ENCODE measurements around the gene AANAT.

AANAT gene

DNA sequence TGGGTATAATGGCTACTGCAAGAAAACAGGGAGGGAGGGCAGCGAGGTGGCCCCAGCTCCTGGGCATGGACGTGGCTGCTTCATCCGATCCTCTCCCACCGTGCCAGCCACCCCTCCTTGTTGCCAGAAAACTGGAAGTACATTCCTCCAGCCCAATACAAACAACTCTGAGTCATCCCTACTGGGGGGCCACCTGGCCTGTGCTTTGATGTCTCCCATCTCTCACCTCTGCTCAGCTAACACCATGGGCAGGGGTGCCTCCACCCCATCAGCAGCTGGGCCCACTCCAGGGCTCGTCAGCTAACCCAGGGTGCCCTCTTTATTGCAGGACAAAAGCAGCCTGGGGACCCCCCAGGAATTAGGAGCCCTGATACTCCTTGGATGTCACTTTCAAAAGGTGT lies 31.9 kb downstream of the AANAT start:
- no peak for DNase-seq (ENCODE audit: low read depth)
- TF ChIP-seq, protein P1, sequence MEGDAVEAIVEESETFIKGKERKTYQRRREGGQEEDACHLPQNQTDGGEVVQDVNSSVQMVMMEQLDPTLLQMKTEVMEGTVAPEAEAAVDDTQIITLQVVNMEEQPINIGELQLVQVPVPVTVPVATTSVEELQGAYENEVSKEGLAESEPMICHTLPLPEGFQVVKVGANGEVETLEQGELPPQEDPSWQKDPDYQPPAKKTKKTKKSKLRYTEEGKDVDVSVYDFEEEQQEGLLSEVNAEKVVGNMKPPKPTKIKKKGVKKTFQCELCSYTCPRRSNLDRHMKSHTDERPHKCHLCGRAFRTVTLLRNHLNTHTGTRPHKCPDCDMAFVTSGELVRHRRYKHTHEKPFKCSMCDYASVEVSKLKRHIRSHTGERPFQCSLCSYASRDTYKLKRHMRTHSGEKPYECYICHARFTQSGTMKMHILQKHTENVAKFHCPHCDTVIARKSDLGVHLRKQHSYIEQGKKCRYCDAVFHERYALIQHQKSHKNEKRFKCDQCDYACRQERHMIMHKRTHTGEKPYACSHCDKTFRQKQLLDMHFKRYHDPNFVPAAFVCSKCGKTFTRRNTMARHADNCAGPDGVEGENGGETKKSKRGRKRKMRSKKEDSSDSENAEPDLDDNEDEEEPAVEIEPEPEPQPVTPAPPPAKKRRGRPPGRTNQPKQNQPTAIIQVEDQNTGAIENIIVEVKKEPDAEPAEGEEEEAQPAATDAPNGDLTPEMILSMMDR (IDR thresholded peaks at IDR 0.05; ENCODE audit: control insufficient read depth, extremely low read depth, insufficient read depth), result no peak
- no peak overlapping the region for H3K4me3 ChIP-seq (ENCODE audit: low read depth, low read length)

DNA sequence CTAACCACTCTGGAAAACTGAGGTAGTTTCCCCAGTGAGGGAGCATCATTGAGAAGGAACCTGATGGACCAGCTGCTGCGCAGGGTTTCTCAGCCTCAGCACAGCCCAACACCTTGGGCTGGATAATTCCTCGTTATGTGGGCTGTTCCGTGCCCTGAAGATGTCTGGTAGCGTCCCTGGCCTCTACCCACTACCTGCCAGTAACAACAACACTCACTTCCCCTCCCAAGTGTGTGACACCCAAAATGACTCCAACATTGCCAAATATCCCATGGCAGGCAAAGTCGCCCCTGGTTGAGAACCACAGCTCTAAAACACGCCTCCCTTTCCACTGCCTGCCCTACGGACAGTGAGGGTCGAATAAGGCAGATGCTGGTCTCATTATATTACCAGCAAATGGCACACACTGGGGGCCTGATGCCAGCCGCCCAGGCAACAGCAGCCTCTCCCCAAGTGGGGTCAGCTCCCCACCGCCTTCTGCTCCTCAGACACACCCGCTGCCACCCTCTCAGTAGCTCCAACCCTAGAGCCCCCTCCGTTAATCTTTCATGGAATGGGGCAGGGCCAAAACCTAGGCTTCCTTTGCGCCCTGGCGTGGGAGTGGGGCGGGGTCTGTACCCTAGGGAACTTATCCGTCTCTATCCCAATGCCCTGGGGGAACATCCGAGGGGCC lies 32.8 kb downstream of the AANAT start:
- peak overlapping the region; percentile 80 for H3K4me3 ChIP-seq (ENCODE audit: low read depth, low read length)
- TF ChIP-seq, protein P1 (IDR thresholded peaks at IDR 0.05; ENCODE audit: control insufficient read depth, extremely low read depth, insufficient read depth), result no peak
- DNase-seq (ENCODE audit: low read depth), result no peak

DNA sequence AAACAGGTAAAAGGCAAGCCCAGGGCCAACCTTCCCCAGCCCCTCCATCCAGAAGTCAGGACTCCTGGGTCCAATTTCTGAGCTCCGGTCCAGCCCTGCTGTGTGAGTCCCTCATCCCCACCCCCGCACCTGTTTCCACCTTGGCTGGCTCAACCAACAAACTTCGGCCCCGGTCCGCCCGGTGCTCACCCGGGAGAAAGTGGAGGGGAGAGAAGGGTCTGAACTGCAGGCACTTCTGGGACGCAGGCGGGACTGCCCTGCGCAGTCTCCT lies 33.3 kb downstream of the AANAT start:
- H3K4me3 ChIP-seq (ENCODE audit: low read depth, low read length), result peak overlapping the region; percentile 80
- no peak for DNase-seq (ENCODE audit: low read depth)
- TF ChIP-seq, protein P1 (IDR thresholded peaks at IDR 0.05; ENCODE audit: control insufficient read depth, extremely low read depth, insufficient read depth), result no peak

DNA sequence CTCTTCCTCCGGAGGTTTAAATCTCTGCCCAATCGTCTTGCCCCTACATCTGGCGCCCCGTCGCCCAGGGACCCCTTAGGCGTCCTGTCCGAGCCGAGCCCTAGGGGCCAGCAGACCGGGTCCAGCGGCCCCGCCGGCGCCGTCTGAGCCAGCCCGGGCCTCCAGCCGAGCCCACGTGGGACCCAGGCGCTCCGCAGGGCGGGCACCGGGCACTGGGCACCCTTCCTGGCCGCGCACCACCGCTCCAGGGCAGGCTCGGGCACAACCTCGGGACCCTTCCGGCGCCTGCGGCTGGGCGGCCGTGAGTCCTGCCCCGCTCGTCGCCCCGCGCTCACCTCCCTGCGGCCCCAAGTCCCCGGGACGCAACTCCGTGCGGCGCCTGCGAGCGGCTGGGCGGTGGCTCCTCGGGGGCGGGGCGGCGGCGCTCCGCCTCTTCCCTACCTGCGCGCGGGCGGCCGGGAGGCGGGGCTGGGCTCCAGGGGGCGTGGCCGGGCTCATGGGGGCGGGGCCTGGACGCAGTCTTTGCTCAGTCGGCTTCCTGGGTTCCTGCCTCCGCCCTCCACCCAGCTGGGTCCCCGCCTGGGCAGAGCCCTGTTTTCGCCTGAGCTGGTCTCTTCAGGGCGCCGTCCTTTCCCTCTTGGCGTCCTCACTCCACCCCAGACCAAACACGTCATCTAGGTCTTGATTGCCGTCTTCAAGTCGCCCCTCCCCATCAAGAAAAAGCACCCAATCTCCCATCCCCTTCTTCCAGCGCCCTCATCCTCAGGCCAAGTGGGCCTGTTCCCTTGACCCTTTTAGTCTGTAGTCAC lies 33.8 kb downstream of the AANAT start, which contains the start of gene RHBDF2:
Gene RHBDF2, minus strand, starts transcription at position 406 of the 809 bp plus-strand sequence. CDS start 19,899 bp downstream, outside the sequence.
- peak within 1 kb of the TSS; percentile 80 for H3K4me3 ChIP-seq (ENCODE audit: low read depth, low read length)
- DNase-seq (ENCODE audit: low read depth), result peak; percentile 26
- TF ChIP-seq, protein P1 (IDR thresholded peaks at IDR 0.05; ENCODE audit: control insufficient read depth, extremely low read depth, insufficient read depth), result no peak

DNA sequence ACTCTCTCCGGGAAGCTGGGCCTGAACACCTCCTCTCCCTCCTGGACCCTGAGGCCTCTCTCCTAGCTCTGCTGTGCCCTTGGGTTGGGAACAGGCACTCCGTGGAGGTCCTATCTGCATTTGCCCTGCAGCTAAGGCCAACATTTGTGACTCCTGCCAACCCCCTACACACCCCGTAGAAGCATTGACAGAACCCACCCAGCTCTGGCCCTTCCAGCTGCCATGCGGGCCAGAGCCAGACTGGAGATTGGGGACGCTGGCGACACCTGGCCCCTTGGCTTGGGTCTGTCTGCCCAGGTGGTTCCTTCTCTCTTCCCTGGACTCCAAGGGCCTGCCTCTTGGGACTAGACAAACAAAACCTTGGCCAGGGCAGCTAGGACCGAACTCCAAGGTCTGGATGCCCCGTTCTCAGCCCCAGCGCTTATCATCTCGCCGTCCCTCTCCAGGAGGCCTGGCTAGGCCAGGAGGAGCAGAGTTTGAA lies 34.5 kb downstream of the AANAT start:
- peak overlapping the region; percentile 80 for H3K4me3 ChIP-seq (ENCODE audit: low read depth, low read length)
- DNase-seq (ENCODE audit: low read depth), result no peak
- TF ChIP-seq, protein P1 (IDR thresholded peaks at IDR 0.05; ENCODE audit: control insufficient read depth, extremely low read depth, insufficient read depth), result no peak

DNA sequence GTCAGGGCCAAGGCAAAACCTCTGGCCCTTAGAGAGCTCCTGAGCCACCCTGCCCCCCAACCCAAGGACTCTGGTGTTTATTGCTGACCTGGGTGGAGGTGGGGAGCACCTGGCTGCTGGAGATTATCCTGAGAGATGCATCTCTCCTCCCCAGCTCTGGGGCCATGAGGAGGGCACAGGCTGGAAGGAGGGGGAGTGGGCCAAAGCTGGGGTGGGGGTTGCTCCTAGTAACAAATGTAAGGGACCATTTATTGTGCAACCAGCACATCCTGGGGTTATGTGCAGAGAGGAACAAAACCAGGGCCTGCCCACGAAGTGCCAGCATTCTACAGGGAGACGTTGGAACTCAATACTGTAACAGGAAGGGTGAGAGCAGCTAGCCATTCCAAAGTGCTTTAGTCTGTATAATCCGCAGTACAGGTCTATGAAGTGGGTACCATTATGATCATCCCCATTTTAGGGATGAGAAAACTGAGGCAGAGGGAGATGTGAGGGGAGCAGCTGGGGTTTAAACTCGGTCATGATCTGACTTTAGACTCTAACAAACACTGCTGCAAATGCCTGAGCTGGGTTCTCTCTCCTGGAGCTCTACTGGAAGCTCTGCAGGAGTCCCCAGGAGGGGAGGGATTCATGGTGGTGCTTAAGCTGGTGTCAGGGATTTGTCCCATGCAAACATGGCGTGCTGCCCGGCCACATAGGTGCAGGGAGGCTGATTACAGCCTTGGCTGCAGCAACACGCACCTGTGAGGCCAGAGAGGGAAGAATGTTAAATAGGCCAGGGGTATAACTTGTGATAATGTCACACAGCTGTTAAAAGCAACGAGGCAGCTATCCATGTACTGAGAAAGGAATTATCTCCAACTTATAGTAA lies 35.2 kb downstream of the AANAT start:
- DNase-seq (ENCODE audit: low read depth), result no peak
- no peak overlapping the region for H3K4me3 ChIP-seq (ENCODE audit: low read depth, low read length)
- TF ChIP-seq, protein P1 (IDR thresholded peaks at IDR 0.05; ENCODE audit: control insufficient read depth, extremely low read depth, insufficient read depth), result no peak

Measured in LNCaP clone FGC (cell line).